ENCODE measurements around the gene ZNF75A. TPM values are rescaled to one million over a fixed set of nuclear protein-coding genes. Genes with fewer than 3 reads are reported as not detected.
A peak's percentile ranks its signal among the peaks of the same experiment; 100 is the strongest.

The ZNF75A gene
- total RNA-seq, 1 donor from 2014 or later, result 8.3 TPM

DNA sequence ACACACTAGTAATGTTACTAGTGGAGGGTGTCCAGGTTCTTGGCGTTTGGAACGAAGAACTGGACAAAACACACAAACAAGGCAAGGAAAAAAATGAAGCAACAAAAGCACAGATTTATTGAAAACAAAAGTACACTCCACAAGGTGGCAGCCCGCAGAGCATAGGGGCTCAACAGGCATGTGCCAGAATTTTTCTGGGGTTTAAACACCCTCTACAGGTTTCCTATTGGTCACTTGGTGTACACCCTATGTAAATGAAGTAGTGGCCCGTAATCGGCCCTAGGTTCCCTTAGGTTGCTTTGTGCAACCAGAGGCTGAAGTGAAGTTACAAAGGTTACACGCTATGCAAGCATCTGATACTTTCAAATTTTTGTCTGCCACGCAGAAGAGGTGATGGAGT is 58.5 kb downstream of the ZNF75A start:
- no peaks in the 10 kb centered on the region for H3K36me3 ChIP-seq
- no peak for DNase-seq (ENCODE audit: low spot score in 2 of 2)
- H3K4me3 ChIP-seq, result no peak overlapping the region
- H3K27me3 ChIP-seq, result no peaks in the 10 kb centered on the region
- peaks cover 2 to 32% of the 10 kb centered on the region in 2 donors for H3K9me3 ChIP-seq
- H3K27ac ChIP-seq, result no peak overlapping the region
- TF ChIP-seq, protein P1, sequence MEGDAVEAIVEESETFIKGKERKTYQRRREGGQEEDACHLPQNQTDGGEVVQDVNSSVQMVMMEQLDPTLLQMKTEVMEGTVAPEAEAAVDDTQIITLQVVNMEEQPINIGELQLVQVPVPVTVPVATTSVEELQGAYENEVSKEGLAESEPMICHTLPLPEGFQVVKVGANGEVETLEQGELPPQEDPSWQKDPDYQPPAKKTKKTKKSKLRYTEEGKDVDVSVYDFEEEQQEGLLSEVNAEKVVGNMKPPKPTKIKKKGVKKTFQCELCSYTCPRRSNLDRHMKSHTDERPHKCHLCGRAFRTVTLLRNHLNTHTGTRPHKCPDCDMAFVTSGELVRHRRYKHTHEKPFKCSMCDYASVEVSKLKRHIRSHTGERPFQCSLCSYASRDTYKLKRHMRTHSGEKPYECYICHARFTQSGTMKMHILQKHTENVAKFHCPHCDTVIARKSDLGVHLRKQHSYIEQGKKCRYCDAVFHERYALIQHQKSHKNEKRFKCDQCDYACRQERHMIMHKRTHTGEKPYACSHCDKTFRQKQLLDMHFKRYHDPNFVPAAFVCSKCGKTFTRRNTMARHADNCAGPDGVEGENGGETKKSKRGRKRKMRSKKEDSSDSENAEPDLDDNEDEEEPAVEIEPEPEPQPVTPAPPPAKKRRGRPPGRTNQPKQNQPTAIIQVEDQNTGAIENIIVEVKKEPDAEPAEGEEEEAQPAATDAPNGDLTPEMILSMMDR (IDR thresholded peaks at IDR 0.05), result no peak
- H3K4me1 ChIP-seq, result no peaks in the 10 kb centered on the region
- intact Hi-C loops (cut with DNase I), result no loop called here

DNA sequence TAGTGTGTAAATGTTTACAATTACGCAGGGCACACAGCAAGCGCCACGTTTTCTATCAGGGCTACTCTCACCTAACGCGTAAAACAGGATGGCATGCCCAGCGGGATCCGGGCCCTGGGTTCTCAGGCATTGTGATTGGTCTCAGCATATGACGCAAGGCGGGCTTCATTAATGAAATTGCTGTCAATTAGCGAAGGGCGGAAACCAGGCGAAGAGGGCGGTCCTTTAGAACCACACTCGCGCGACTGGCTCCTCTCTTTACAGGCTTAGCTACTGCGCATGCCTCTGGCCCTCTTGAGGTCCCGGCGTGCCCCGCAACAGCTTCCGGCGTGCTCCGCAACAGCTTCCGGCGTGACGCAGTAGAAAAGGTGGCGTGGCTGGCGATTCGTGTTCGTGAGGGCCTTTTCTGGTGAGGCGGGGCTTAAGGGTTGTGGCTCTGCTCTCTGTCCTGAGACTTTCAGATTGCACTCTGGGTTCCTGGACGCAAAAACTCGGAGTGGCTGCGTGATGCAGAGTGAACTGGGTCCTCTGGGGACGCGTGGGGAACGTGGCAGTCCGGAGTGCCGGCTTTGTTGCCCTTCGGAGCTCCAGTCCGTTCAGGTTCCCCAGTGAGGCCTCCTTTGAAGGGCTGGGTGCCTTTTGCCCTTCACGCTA is 59.6 kb downstream of the ZNF75A start:
- H3K9me3 ChIP-seq, result peaks cover 2 to 32% of the 10 kb centered on the region in 2 donors
- DNase-seq (ENCODE audit: low spot score in 2 of 2), result peak; percentile 39 to 81
- H3K27me3 ChIP-seq, result no peaks in the 10 kb centered on the region
- peak overlapping the region; percentile 55 to 76 for H3K27ac ChIP-seq
- H3K4me3 ChIP-seq, result peak overlapping the region; percentile 57 to 61
- TF ChIP-seq, protein P1 (IDR thresholded peaks at IDR 0.05), result no peak
- intact Hi-C loops (cut with DNase I), result no loop called here
- H3K36me3 ChIP-seq, result no peaks in the 10 kb centered on the region
- H3K4me1 ChIP-seq, result no peaks in the 10 kb centered on the region

Other genes with a start within 250 kb of the ZNF75A start
- 139 TPM for gene IL32, start 239.9 kb upstream of the ZNF75A start, total RNA-seq
- not detected for gene ZSCAN10, start 206.2 kb upstream of the ZNF75A start, total RNA-seq
- gene ZNF205, start 192.9 kb upstream of the ZNF75A start, total RNA-seq, result 49.8 TPM
- 25.3 TPM for gene ZNF213, start 170.5 kb upstream of the ZNF75A start, total RNA-seq
- not detected for gene OR1F1, start 117.3 kb upstream of the ZNF75A start, total RNA-seq
- gene ZNF200, start 70.3 kb upstream of the ZNF75A start, total RNA-seq, result 14.6 TPM
- 1.1 TPM for gene MEFV, start 48.9 kb upstream of the ZNF75A start, total RNA-seq
- gene ZNF263, start 22.0 kb upstream of the ZNF75A start, total RNA-seq, result 61.8 TPM
- gene TIGD7, start 67 bp upstream of the ZNF75A start, total RNA-seq, result 1.6 TPM
- gene OR2C1, start 50.4 kb downstream of the ZNF75A start, total RNA-seq, result not detected
- gene ZSCAN32, start 95.5 kb downstream of the ZNF75A start, total RNA-seq, result 4.2 TPM
- gene ZNF174, start 95.7 kb downstream of the ZNF75A start, total RNA-seq, result 16.0 TPM
- gene ZNF597, start 138.0 kb downstream of the ZNF75A start, total RNA-seq, result 0.21 TPM
- gene NAA60, start 138.2 kb downstream of the ZNF75A start, total RNA-seq, result 74.6 TPM
- gene C16orf90, start 190.0 kb downstream of the ZNF75A start, total RNA-seq, result not detected
- gene CLUAP1, start 195.5 kb downstream of the ZNF75A start, total RNA-seq, result 72.4 TPM

Data from ascending aorta (tissue), 2 donors.